Hepatocyte (in vitro differentiated cells): Measurements from ENCODE around the gene SCN4B. TPM values are rescaled to one million over a fixed set of nuclear protein-coding genes. Genes with fewer than 3 reads are reported as not detected.

Experiments used
- DNase-seq: peaks from one replicate; pipeline ENCODE4 v3.0.0-alpha.2; 2016; ENCODE audit warnings: low spot score
- H2AFZ ChIP-seq: fragments of 200-600 bp; sonication (generic); 2 replicates; pipeline ENCODE4 v1.6.0; 2016; ENCODE audit warnings: antibody characterized with exemption, mild to moderate bottlenecking
- H3K27ac ChIP-seq: fragments of 200-600 bp; sonication (generic); 2 replicates; pipeline ENCODE4 v1.5.1; 2016; ENCODE audit warnings: mild to moderate bottlenecking
- H3K27me3 ChIP-seq: fragments of 200-600 bp; sonication (generic); 2 replicates; pipeline ENCODE4 v1.6.1; 2016
- H3K36me3 ChIP-seq: fragments of 200-600 bp; sonication (generic); replicated peaks from 2 replicates; pipeline ENCODE4 v1.5.1; 2016; ENCODE audit warnings: low read depth; ENCODE audit not compliant: insufficient read depth
- H3K4me1 ChIP-seq: fragments of 200-600 bp; sonication (generic); 2 replicates; pipeline ENCODE4 v1.5.1; 2016; ENCODE audit warnings: mild to moderate bottlenecking, moderate library complexity; ENCODE audit not compliant: insufficient read depth
- H3K4me2 ChIP-seq: fragments of 200-600 bp; sonication (generic); 2 replicates; pipeline ENCODE4 v1.6.0; 2016
- H3K4me3 ChIP-seq: fragments of 200-600 bp; sonication (generic); 2 replicates; pipeline ENCODE4 v1.5.1; 2016; ENCODE audit warnings: mild to moderate bottlenecking
- H3K79me2 ChIP-seq: fragments of 200-600 bp; sonication (generic); 2 replicates; pipeline ENCODE4 v1.6.0; 2017; ENCODE audit warnings: mild to moderate bottlenecking
- H3K9me2 ChIP-seq: fragments of 200-600 bp; sonication (generic); replicated peaks from 2 replicates; pipeline ENCODE4 v1.6.0; 2017; ENCODE audit warnings: mild to moderate bottlenecking; ENCODE audit not compliant: insufficient read depth
- H3K9me3 ChIP-seq: fragments of 200-600 bp; sonication (generic); 2 replicates; pipeline ENCODE4 v1.5.1; 2016; ENCODE audit warnings: low read depth, mild to moderate bottlenecking
- H4K20me1 ChIP-seq: fragments of 200-600 bp; sonication (generic); 2 replicates; pipeline ENCODE4 v1.6.0; 2016; ENCODE audit warnings: mild to moderate bottlenecking; ENCODE audit not compliant: insufficient read depth, poor library complexity, severe bottlenecking
- EZH2 ChIP-seq: fragments of 200-600 bp; sonication (generic); IDR thresholded peaks from 2 replicates; pipeline ENCODE4 v1.6.1; 2016; ENCODE audit warnings: antibody characterized with exemption, mild to moderate bottlenecking, borderline replicate concordance
- EZH2phosphoT487 ChIP-seq: fragments of 200-600 bp; sonication (generic); IDR thresholded peaks from one replicate; pipeline ENCODE4 v1.6.1; 2018; ENCODE audit warnings: antibody characterized with exemption, mild to moderate bottlenecking, low read depth, moderate library complexity; ENCODE audit not compliant: unreplicated experiment, severe bottlenecking
- WGBS: methylation state at CpG from one replicate; pipeline ENCODE4 v1.1.6; 2016; ENCODE audit warnings: low lambda C conversion rate; ENCODE audit errors: missing lambda C conversion rate; 5-methylcytosine and 5-hydroxymethylcytosine counted together
- polyA plus RNA-seq: library from polyadenylated mRNA; unstranded; fragments of >200 nt; fragmentation: Nextera tagmentation; extraction: Ambion mirVana; gene quantifications from 2 replicates; pipeline ENCODE4 v1.2.1, GENCODE V29; 2016
- total RNA-seq: library from RNA; depleted of rRNA; stranded (reverse); fragments of >200 nt; gene quantifications from 2 replicates; pipeline ENCODE4 v1.2.3, GENCODE V29; 2014
- TF ChIP-seq, protein P1 (sequence below): fragments of 200-600 bp; sonication (generic); IDR thresholded peaks from 2 replicates; pipeline ENCODE4 v1.5.1; 2016; ENCODE audit warnings: antibody characterized with exemption, mild to moderate bottlenecking; ENCODE audit not compliant: poor library complexity

Gene SCN4B
- total and polyA plus RNA-seq, 2 experiments from 2014 or later: 0.57 to 1.1 TPM

DNA sequence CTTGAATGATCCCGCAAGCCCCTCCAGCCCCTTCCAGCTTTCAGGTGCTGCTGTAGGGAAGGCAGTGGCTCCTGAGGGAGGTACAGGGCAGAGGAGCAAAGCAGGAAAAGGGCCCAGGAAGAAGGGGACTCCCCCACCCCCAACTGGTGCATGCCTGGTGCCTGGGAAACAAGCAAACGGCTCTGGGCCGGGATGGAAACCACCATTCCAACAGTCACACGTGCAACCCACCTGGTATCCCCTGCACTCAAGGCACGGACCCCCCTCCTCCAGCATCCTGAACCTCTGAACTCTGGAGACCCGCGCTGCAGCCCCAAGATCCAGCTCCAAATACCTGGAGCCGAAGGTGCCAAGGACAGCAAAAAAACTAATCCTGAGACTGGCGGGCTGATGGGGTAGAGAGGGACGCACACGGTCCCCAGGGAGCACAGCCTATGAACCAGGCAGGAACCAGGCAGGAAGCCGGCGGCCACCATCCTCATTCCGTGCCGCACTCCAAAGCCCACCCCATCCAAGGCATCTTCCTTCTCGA lies 537 bp downstream of the SCN4B start:
- Histone ChIP-seq H3K4me1 (peaks cover 27% of the 10 kb centered on the region), H3K4me2 (peak overlapping the region; percentile 99), H3K79me2 (no peaks in the 10 kb centered on the region), H3K9me3 (no peaks in the 10 kb centered on the region), H3K4me3 (no peak overlapping the region), H3K36me3 (no peaks in the 10 kb centered on the region), H3K27ac (no peak overlapping the region), H3K9me2 (no peaks in the 10 kb centered on the region), H4K20me1 (no peaks in the 10 kb centered on the region), H2AFZ (peak overlapping the region; percentile 66), H3K27me3 (peaks cover 88% of the 10 kb centered on the region)
- WGBS: 5% methylated on average over 16 of the region's 16 CpGs
- DNase-seq: no peak
- TF ChIP-seq, protein P1, sequence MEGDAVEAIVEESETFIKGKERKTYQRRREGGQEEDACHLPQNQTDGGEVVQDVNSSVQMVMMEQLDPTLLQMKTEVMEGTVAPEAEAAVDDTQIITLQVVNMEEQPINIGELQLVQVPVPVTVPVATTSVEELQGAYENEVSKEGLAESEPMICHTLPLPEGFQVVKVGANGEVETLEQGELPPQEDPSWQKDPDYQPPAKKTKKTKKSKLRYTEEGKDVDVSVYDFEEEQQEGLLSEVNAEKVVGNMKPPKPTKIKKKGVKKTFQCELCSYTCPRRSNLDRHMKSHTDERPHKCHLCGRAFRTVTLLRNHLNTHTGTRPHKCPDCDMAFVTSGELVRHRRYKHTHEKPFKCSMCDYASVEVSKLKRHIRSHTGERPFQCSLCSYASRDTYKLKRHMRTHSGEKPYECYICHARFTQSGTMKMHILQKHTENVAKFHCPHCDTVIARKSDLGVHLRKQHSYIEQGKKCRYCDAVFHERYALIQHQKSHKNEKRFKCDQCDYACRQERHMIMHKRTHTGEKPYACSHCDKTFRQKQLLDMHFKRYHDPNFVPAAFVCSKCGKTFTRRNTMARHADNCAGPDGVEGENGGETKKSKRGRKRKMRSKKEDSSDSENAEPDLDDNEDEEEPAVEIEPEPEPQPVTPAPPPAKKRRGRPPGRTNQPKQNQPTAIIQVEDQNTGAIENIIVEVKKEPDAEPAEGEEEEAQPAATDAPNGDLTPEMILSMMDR: no peak
- TF ChIP-seq EZH2phosphoT487: no peak
- TF ChIP-seq EZH2: peak; percentile 16

DNA sequence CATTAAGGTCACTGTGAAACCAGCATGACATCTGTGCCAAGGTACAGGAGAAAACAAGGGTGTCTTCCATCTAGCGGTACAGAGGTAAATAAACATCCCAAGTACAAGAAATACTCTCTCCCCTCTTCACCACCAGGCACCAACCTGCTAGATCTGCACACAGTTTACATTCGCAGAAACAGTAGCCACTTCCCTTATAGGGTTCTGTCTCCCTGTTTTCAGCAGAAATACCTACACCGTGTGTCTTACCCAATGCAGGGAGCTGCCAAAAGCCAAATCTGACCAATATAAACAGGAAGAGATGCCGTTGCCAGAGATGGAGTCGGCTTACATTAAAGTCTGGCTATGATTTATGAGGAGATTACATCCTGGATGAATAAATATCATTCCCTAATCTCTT lies 1.2 kb downstream of the SCN4B start:
- H3K4me1 ChIP-seq: peaks cover 21% of the 10 kb centered on the region
- H3K27ac ChIP-seq: no peak overlapping the region
- no peaks in the 10 kb centered on the region for H3K9me2 ChIP-seq
- H3K27me3 ChIP-seq: peaks cover 86% of the 10 kb centered on the region
- H3K4me2 ChIP-seq: peak overlapping the region; percentile 99
- H3K4me3 ChIP-seq: no peak overlapping the region
- no peaks in the 10 kb centered on the region for H3K79me2 ChIP-seq
- no peaks in the 10 kb centered on the region for H3K36me3 ChIP-seq
- H4K20me1 ChIP-seq: no peaks in the 10 kb centered on the region
- DNase-seq: no peak
- TF ChIP-seq, protein P1: no peak
- TF ChIP-seq EZH2phosphoT487 (no peak), EZH2 (no peak)
- H2AFZ ChIP-seq: no peak overlapping the region
- 41% methylated on average over 5 of the region's 5 CpGs for WGBS
- no peaks in the 10 kb centered on the region for H3K9me3 ChIP-seq

DNA sequence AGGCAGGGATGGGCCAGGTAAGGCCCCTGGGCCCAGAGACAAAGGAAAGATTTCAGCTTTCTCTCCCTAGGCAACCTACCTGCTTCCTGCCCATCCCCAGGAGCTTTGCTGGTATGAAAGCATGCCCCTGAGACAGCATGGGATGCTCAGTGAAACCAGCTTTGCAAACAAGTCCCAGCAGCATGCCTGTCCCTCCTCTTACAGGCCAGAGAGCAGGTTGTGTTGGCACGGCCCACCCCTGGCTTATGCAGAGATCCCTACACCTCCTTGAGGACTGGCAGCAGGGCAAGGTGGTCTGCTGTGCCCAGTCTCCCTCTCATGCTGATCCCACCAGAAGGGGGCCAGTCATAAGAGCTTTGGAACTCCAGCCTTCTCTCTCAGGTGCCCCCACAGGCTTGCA lies 3.1 kb downstream of the SCN4B start:
- DNase-seq: no peak
- Histone ChIP-seq H3K9me3 (no peaks in the 10 kb centered on the region), H3K27me3 (peaks cover 72% of the 10 kb centered on the region), H2AFZ (no peak overlapping the region), H3K4me2 (no peak overlapping the region), H3K36me3 (no peaks in the 10 kb centered on the region), H3K4me1 (peaks cover 13% of the 10 kb centered on the region), H3K27ac (no peak overlapping the region), H4K20me1 (no peaks in the 10 kb centered on the region), H3K79me2 (no peaks in the 10 kb centered on the region), H3K9me2 (no peaks in the 10 kb centered on the region), H3K4me3 (no peak overlapping the region)
- TF ChIP-seq EZH2 (no peak), EZH2phosphoT487 (no peak)
- TF ChIP-seq, protein P1: no peak
- 62% methylated on average over 1 of the region's 1 CpG for WGBS
